SK-N-SH (cell line): ENCODE results near the gene ASPDH.

Experiments
- CTCF ChIP-seq: fragments of 200-600 bp; sonication (generic); IDR thresholded peaks from 2 replicates; pipeline ENCODE4 v1.6.1; 2017; ENCODE audit warnings: antibody characterized with exemption, mild to moderate bottlenecking, moderate library complexity
- GABPA ChIP-seq: IDR thresholded peaks from 2 replicates; pipeline ENCODE4 v1.4.0; 2012; ENCODE audit warnings: low read depth, mild to moderate bottlenecking
- IRF3 ChIP-seq: fragments of 150-350 bp; IDR thresholded peaks from 2 replicates; pipeline ENCODE4 v1.6.1; 2016; ENCODE audit warnings: mild to moderate bottlenecking, low read depth, low read length
- JUND ChIP-seq: IDR thresholded peaks from 2 replicates; pipeline ENCODE4 v1.4.0; 2012
- RCOR1 ChIP-seq: fragments of 150-350 bp; IDR thresholded peaks from 2 replicates; pipeline ENCODE4 v1.6.1; 2017; ENCODE audit warnings: antibody characterized with exemption, low read length
- TAF1 ChIP-seq: IDR thresholded peaks from 2 replicates; pipeline ENCODE4 v1.6.1; 2012; ENCODE audit warnings: low read depth, mild to moderate bottlenecking, low read length, moderate library complexity, borderline replicate concordance
- TF ChIP-seq, protein P1 (sequence below): fragments of 150-350 bp; IDR thresholded peaks from 2 replicates; pipeline ENCODE4 v1.6.1; 2017; ENCODE audit warnings: antibody characterized with exemption, low read length, low read depth, borderline replicate concordance

- TF ChIP-seq CTCF = no peak
- TF ChIP-seq RCOR1 = no peak
- TF ChIP-seq JUND = no peak
- TF ChIP-seq GABPA = no peak
- TF ChIP-seq, protein P1, sequence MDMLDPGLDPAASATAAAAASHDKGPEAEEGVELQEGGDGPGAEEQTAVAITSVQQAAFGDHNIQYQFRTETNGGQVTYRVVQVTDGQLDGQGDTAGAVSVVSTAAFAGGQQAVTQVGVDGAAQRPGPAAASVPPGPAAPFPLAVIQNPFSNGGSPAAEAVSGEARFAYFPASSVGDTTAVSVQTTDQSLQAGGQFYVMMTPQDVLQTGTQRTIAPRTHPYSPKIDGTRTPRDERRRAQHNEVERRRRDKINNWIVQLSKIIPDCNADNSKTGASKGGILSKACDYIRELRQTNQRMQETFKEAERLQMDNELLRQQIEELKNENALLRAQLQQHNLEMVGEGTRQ = no peak
- TF ChIP-seq IRF3 = no peak
- TF ChIP-seq TAF1 = no peak
Observed at GRCh38 chr19:50522881-50523280, 9.2 kb upstream of the ASPDH start.
